HG03045 (cell line): ENCODE results near the gene ANO1.

ENCODE experiments used
- ATAC-seq: cut with Tn5 transposase; IDR thresholded peaks from one replicate; pipeline ENCODE4 v1.9.1; 2021; ENCODE audit warnings: mild to moderate bottlenecking, moderate library complexity; ENCODE audit not compliant: unreplicated experiment

Gene ANO1

DNA sequence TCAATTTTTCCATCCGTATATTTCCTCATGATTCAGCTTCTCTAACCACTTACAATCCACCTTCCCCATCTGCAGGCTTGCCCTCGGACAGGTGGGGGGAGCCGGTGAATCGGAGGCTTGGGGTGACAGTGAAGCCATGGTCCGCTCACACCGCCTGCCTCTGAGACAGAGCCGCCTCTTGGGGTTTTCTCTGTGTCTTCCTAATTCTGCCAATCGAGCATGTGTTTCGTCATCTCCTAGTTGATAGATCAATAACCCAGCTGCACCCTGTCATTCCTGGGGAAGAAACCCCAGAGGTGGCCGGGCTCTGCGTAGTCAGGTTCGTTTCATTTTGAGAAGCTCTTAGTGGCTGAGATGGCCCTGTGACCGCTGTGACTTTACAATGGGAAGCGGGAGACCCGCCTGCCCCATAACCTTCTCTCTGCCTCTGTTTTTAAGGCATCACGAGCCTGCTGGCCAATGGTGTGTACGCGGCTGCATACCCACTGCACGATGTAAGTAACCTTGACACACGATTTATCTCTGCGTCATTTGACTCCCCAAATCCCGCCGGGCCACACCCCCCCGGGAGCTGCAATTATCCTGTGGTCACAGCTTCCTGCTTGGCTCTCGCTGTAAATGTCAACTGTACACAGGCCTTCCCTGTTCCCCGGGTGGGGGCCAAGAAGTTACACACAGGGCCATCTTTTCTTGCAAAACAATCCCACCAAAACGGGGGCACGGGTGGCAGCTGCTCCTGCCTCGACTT is 33.3 kb downstream of the ANO1 start:
- ATAC-seq = no peak

DNA sequence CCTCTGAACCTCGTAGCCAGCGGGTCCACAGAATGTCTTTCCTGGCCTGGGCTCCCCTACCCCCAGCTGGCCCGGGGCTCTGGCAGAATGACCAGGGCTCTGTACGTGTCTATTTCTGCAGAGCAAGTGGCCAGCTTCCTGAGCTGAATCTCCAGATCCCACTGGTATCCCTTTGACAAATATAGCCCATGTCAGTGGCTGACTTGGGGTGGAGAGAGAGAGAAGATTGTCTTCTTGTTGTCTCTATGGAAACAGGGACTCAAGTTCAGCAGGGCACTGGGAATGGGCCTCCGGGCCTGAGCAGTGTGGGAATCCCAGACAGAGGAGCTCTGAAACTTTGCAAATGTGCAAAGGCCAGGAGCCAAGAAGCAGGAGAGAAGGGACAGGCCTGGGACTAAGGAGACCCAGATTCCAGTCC is 33.9 kb downstream of the ANO1 start:
- ATAC-seq = no peak

DNA sequence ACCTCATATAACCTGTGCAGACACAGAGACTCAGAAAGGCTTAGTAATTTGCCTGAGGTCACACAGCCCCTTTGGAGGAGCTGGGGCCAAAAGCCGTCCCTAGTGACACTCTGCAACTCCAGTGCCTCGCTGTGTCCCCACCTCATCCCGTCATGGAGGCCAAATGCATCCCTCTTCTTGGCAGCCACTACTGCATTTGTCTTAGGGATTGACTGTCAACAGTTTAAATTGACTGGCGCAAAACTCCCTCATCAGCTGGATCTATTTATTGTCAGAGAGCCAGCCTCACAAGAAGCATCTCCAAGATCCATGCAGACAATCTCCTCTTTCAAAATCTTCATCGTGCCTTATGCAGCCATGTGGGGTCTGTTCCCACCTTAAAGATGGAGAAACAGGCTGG is 35.7 kb downstream of the ANO1 start:
- ATAC-seq = no peak

DNA sequence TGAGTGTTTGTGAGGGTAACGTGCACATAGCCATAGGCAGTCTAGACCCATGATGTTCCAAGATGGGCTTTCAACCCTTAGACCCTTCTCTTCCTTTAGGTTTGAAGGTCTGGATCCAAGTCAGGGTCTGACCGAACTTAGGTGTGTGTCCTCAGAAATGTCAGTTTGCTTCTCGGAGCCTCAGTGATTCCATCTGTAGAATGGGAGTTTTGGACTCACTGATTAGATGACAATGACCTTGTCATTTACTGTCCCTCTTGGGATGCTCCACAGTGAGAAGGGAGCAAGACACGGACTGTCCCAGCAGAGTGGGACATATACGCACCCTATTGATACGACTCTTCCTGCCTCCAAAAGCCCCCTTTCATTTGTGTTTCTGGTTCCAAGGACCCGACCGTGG is 37.7 kb downstream of the ANO1 start:
- no peak for ATAC-seq

DNA sequence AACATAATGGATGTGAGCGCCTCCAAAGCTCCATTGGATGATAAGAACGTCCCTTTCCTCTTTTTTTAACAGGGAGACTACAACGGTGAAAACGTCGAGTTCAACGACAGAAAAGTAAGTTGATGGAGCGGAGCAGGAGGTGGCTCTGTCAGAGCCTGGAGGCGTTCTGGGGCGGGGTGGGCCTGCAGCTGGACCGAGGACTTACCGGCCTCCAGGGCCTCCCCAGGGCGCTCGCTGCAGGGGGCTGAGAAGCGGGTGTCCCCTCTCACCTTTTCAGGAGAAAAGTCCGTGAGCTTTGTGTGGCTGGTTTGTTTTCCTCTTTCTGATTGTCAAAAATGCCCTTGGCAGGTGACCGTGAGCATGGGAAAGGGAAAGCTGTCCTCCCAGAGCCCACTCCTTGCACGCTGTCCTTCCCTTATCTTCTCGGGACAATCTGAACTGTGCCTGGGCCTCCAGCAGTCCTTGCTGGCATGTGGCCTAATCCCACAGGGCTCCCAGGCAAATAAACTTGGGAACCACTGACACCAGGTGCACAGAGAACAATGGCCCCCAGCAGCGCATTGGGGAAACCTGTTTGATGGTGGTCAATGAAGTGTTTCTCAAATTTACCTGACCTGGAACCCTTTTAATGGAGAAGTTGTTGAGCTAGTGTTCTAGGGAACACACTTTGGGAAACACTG is 38.4 kb downstream of the ANO1 start:
- ATAC-seq = no peak

DNA sequence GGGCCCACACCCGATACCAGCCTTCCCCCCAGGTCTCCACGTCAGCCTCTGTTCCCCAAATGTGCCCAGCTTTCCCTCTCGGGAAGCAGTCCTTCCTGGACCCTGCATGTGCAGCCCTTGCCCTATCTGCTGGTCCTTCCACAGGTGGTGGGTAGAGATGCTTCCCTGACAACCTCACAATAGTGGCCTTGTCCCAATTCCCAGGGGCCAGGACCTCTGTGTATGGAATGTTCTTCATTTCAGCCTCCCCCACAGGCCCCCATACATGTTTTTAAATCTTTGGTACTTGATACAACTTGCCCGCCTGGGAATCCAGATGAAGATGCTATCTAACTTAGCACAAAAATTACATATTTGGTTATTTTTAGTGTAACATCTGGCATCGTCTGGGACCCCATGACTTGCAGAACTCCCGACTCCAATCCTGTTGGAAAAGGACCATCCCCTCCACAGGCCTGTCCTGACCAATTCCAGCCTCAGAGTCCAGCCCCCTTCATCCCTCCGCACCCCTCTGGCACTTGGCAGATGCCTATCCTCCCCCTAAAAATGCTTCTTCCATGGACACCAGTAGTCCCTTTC is 39.5 kb downstream of the ANO1 start:
- ATAC-seq = no peak

DNA sequence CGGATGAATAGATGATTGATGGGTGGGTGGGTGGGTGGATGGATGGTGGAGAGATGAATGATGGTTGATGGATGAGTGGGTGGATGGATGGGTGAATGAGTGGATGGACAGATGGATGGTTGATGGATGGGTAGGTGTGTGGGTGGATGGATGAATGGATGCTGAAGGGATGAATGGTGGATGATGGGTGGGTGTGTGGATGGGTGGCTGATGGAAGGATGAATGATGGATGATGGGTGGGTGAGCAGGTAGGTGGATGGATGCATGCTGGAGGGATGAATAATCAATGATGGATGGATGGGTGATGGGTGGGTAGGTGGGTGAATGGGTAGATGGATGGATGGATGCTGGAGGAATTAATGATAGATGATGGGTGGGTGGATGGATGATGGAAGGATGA is 40.5 kb downstream of the ANO1 start:
- no peak for ATAC-seq

DNA sequence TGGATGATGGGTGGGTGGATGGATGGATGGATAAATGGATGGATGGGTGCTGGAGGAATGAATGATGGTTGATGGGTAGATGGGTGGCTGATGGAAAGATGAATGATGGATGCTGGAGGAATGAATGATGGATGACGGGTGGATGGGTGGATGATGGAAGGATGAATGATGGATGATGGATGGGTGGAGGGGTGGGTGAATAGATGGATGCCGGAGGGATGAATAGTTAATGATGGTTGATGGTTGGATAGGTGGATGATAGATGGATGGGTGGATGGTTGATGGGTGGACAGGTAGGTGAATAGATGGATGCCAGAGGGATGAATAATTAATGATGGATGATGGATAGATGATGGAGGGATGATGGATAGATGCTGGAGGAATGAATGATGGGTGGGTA is 41.4 kb downstream of the ANO1 start:
- ATAC-seq = no peak

DNA sequence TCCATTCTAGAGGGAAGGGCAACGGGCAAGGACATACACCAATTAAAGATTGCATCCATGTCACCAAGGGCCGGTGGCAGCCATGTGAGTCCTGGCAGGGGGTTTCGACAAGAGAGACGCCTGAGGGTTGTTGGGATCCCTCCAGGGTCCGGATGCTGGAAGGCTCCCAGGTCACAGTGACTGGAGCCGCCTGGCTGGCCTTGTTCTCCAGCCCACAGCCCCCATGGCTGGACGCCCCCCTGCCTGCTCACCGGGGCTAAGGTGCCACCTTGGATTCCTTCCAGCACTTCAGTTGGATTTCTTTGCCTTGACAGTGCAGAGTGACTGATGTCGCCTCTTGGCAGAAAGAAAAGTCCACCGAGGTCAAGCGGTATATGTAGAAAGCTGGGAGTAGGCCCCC is 42.6 kb downstream of the ANO1 start:
- no peak for ATAC-seq

DNA sequence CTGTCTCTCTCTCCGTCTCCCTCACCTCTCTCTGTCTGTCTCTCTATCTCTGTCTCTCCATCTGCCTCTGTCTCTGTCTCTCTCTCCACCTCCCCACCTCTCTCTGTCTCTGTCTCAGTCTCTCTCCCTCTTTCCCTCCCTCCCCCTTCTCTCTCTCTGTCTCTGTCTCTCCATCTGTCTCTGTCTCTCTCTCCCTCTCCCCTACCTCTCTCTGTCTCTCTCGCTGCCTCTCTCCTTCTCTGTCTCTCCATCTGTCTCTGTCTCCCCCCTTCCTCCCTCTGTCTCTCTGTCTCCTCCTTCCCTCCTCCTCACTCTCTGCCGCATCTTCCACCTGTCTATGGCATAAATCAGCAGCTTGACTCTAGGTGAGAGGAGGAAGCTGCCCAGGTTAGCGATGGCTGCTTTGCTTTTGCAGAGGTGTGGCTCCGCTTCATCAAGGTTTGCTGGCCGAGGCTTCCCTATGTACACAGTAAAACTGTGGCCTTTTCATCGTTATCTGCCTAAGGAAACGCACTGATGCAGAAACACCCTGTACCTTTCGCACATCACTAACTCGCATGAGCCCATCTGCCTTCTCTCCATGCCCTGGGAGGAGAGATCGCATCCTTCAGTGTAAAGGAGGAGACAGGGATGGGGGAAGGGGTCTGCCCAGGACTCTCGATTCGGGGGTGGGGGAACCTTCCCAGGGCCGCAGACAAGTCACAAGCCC is 44.5 kb downstream of the ANO1 start:
- no peak for ATAC-seq

DNA sequence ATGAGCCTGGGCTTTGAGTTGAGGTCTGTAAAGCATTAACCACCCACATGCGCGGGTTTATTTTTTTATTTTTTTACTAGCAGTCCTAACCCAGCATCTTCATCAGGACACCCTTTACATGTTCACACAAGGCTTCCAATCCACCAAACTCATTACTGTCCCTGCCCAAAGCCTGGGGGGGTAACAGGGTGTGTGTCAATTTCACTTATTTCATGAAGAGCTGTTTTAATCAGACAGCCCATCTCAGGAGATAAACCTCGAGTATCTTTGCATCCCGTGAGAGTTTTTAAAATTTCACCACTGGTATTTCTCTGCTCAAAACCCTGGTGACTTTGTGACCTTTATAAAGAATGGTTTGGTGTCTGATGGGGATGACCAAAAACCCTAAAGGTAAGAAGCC is 45.6 kb downstream of the ANO1 start:
- no peak for ATAC-seq

DNA sequence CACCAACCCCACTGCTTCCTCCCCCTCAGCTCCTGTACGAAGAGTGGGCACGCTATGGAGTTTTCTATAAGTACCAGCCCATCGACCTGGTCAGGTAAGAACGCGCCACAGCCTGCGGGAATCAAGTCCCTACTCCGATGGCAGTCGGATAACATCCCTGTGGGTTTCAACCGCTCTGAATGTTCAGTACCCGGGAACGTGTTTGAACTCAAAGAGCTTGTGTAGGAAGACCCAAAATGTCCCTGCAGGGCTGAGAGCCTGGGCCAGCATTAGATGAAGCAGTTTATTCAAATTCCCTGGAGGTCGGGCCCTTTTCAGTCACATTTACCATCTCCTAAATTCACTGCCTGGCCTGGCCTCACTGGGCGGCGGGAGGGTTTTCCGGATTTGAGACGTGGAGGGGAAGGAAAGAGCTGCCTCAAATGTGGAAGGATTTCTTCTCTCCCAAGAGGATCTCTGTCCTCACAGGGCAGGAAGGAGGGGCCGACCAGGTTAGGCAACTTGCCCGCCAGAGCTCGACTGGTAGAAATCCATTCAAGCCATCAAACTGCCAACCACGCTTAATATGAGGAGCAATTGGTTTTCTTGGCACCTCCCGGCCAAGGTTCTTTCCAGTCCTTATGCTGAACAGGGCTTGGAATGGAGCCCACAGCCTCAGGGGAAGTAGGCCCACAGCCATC is 46.3 kb downstream of the ANO1 start:
- no peak for ATAC-seq

DNA sequence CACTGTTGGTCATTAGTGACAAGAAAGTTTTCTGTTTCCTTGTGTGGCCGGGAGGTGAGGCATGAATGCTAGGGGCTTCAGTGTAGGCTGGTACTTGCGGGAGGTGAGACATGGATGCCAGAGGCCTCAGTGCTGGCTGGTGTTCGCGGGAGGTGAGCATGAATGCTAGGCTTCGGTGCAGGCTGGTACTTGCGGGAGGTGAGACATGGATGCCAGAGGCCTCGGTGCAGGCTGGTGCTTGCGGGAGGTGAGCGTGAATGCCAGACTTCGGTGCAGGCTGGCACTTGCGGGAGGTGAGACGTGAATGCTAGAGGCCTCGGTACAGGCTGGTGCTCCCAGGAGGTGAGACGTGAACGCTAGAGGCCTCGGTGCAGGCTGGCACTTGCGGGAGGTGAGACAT is 48.4 kb downstream of the ANO1 start:
- ATAC-seq = no peak

DNA sequence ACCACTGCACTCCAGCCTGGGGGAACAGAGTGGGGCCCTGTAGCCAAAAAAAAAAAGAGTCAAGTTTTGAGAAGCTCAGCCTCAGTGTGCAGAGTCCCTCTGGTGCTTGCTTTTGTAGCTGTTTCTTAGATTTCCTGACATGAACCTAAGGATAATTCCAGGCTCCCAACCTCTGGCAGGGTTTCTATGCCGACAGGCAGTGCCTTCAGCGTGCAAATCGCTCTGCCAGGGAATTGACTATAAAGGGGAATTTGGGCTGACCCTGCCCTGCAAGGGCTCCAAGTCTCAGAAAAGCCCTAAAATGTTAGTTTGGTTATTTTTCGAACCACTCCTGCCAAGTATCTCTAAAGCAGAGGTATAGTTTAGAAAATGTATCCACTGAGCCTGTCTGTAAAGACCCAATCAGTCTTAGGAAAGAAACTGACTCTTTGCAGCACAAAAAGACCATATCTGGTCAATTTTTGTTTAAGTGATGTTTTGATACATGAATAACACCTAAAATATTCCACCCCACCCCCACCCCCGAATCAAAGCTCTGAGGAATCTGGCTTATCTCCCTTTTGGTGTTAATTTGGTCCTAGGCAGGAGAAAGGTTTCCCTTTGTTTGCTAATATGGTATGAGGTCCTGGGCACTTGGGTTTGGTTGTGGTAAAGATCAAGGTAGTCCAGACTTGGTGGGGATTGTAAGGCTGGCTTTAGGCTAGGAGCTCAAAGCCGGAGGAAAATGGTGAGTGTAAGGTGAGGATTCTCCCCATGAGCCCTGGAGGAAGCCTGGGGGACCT is 49.7 kb downstream of the ANO1 start:
- ATAC-seq = no peak

DNA sequence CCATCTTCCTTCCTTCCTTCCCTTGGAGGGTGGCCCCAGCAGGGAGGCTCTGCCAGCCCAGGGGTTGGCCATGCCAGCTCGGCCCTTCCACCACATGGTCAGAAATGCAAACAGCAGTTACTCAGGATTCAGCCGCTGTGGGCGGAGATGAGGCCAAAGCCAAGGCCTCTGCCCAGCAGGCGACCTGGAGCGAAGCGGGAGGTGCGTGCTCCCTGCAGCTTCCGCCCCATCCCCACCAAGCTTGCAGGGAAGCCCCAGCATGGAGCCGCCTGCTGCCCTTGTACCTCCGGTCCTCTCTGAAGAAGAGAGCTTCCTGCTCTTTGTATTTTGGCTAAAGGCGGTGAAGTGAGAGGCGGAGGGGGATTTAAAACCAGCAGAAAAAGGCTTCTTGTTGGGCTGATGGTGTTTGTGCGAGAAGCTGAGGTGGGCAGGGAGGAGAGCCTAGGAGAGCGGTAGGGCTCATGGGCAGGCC is 50.4 kb downstream of the ANO1 start:
- no peak for ATAC-seq

DNA sequence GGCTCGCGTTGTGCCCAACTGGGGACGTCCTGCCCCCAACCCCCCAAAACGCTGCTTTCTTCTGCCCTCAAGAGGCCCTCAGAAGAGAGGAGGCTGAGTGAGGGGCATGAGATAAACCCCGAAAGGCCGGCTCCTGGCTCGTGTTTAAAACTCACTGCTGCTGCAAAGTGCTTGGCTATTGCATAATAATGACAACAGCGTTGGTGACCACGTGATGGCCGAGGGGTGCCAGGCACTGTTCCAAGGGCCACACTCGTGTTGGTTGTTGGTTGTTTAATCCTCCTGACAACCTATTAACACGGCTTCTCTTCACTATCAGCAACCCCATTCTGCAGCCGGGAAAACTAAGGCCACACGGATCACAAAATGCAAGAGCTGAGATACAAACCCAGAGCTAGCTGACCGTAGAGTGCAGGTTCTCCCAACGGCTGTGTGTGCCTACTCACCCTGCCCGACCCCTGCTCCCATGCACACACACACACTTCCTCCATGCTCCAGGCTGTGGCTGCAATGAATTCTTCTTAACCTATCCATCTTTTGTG is 51.0 kb downstream of the ANO1 start:
- ATAC-seq = no peak

DNA sequence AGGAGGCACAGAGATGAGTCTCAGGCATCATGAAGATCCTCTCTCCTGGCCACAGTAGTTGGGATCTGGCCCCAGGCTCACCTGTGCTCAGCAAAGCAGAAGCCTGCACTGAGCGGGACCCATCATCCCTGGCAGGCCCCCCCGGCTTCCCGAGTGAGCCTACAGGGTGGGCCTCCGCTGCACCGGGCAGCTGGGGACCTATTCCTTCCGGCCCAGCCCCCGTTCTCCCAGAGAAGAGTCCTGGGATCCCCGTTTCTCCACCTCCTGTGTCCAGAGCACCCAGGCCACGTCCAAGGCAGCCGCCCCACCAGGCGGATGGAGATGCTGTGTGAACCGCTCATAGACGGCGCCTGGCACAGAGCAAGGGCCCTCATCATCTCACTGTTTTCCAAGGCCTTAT is 52.5 kb downstream of the ANO1 start:
- no peak for ATAC-seq

DNA sequence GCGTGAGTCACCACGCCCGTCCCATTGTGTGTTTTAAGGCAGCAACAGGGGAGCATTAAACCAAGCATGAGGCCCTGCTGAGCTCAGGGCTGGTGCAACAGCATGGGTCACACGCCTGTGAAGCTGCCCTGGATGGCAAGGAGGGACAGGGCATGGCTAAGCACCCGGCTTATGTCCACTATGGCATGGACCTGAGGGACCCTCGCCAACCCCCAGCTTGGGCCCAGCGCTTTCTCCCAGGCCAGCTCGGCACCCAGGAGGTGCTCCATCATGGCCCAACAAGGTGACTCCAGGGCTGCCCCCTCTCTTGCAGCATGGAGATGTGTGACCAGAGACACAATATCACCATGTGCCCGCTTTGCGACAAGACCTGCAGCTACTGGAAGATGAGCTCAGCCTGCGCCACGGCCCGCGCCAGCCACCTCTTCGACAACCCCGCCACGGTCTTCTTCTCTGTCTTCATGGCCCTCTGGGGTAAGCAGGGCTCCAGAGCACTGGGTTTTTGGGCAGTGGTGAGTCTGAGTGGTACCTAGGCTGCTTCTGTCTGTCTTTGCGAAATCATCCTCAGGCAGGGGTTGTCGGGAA is 53.6 kb downstream of the ANO1 start:
- ATAC-seq = no peak

DNA sequence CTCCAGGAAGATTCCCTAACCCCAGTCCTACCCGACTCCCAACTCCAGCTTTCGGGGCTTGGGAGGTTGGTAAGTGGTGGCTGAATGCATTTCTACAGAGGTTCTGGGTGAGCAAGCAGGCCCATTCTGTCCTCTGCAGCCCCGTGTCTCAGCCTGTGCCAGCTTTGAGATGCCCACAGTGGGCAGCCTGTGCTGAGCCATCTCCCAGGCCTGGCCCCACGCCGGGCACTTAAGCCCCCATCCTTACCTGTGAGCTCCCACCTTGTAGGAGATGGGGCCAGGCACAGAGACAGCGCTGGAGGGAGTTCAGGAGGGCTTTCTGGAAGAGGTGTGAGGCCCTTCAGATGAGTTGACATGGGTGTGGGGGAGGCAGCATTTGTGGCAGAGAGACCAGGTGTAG is 54.5 kb downstream of the ANO1 start:
- no peak for ATAC-seq
